Measurements from ENCODE around the gene GOT1.
A peak's percentile ranks its signal among the peaks of the same experiment; 100 is the strongest.

Gene GOT1

GRCh38 chr10:99430451-99431189 is at the start of gene GOT1:
Gene GOT1, minus strand, starts transcription at chr10:99430624. Its CDS starts 59 bp downstream, at chr10:99430565.
- peak; percentile 98 for DNase-seq (ENCODE audit: low spot score)

GRCh38 chr10:99470327-99470726 is 39.9 kb upstream of the GOT1 start:
- DNase-seq (ENCODE audit: low spot score): no peak

DNA sequence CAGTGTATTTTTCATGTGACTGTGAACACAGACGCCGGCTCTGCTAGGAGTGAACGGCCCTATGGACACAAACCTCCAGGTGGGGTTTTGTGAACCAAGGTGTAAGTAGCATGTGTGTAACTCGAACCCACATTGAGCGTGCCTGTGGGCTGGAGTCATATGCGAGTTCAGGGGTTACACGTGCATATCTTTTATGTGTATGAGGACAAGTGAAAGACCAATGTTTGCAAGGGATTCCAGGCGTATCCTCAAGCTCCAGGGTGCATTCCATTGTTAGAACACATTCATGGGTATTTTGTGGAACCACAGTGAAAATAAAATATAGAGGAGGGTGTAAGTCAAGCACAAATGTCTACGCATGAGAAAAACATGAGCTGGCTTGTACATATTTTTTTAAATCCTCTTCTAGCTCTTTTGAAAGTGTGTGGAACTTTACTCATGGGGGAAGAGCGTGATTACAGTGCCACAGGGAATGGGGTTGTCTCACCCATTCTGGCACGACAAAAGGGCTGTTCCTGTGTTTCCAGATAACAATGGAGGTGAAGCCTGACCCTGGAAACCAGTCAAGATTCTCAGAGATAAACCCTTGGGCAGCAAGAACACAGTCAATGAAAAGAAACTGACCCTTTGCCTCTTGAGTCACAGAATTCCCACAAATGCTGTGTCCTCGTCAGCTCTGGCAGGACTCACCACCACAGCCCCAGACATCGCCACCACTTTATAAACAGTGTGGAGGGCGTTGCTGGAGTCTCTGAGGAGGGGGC is 37.0 kb upstream of the GOT1 start:
- DNase-seq (ENCODE audit: low spot score): no peak

GRCh38 chr10:99466632-99467223 is 36.3 kb upstream of the GOT1 start:
- DNase-seq (ENCODE audit: low spot score): no peak

- no peak for DNase-seq (ENCODE audit: low spot score)
These were observed 30.8 kb upstream of the GOT1 start for GRCh38 chr10:99461230-99461629.

- DNase-seq (ENCODE audit: low spot score): no peak
These were observed 29.6 kb upstream of the GOT1 start for GRCh38 chr10:99460070-99460469.

DNA sequence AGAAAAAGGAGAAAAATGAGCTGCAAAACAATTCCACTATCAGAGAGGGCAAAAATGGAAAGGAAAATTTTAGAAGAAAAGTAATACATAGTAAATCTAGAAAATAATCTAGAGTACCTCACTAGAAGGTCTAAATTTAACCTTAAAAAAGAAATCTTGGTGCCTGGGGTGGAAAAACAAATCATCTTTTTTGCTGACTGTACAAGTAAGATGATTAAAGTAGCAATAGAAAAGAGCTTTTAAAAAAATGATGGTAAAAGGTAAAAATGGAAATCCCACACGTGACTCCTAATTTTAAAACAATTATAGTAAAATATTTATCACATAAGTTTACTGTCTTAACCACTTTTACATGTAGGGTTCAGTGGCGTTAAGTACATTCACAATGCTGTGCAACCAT is 28.8 kb upstream of the GOT1 start:
- no peak for DNase-seq (ENCODE audit: low spot score)

DNA sequence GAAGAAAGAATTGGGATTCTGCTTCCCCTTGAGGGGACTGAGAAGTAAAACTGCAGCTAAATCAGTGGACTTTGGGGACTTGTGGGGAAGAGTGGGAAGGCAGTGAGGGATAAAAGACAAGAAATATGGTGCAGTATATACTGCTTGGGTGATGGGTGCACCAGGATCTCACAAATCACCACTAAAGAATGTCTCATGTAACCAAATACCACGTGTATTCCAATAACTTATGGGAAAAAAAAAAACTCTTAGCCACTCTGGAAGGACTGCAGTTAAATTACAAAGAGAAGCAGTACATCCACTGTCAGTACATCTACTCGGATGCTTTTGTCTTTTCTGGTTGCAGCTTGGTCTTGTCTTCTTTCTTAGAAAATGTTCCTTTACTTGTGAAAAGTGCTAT is 27.4 kb upstream of the GOT1 start:
- no peak for DNase-seq (ENCODE audit: low spot score)

- no peak for DNase-seq (ENCODE audit: low spot score)
These were observed 26.5 kb upstream of the GOT1 start for GRCh38 chr10:99456931-99457288.

DNA sequence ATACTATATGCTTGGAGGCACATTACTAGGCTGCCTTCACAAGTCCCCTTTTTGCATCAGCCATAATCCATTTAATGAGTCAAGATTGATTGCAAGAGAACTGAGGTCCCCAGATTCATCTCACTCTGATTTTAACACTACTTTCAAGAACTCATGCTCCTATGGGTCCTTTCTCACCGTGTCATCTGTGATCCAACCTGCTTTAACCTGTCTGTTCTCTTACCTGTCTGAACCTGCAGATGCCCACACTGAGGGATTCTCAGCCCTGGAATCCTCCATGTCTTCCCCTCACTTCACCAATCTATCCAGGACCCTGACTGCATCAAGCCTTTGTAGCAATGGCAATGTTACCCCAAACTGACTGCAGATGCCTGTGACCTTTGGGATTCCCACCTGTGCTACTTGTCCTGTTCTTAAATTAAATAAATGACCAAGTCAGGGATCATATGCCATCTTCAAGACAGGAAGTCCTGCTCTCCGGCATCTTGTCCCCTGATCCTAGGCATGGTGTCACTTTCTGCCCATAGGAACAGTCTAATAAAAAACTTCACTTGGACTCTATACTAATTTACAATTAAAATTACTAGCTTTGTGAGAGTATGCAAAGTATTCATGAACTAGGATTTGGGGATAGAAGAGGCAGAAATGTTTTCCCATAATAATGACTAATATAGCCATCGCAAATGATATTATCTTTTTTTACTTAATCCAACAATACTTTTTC is 25.9 kb upstream of the GOT1 start:
- DNase-seq (ENCODE audit: low spot score): no peak

DNA sequence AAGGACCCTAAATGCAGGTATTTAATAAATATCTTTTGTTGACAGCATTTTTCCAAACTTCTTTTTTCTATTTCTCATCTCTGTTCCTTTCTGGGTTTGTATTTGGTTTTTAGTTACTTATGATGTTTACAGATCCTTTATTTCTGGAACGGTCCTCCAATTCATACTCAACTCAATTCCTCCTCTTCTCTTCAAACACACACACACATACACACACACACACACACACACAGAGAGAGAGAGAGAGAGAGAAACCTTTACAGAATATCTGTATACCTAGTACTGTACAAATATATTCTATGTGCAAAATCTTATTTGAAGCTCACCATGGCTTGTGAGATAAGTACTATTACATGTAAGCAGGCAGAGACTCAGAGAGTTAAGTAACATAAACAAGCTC is 21.6 kb upstream of the GOT1 start:
- DNase-seq (ENCODE audit: low spot score): no peak

- no peak for DNase-seq (ENCODE audit: low spot score)
These were observed 21.0 kb upstream of the GOT1 start for GRCh38 chr10:99451499-99451788.

GRCh38 chr10:99450624-99451498 is 20.4 kb upstream of the GOT1 start:
- DNase-seq (ENCODE audit: low spot score): no peak

- no peak for DNase-seq (ENCODE audit: low spot score)
These were observed 19.7 kb upstream of the GOT1 start for GRCh38 chr10:99450156-99450555.

- no peak for DNase-seq (ENCODE audit: low spot score)
These were observed 18.6 kb upstream of the GOT1 start for GRCh38 chr10:99449023-99449422.

GRCh38 chr10:99444383-99445045 is 14.1 kb upstream of the GOT1 start:
- DNase-seq (ENCODE audit: low spot score): no peak

DNA sequence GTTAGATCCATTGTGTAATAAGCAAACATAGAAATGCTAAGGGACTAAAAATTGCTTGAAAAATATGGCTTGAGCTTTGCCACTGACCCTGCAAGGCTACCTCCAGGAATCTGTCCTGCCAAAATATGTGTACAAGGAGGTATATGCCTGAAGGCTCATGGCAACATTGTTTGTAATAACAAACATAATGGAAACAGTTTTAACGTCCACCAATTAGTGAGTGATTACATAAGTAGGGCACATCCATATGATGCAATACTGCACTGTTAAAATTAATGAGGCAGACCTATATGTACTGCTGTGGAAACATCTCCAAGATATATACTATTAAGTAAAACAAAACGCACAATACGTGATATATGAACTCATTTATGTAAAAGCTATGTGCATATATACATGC is 13.1 kb upstream of the GOT1 start:
- DNase-seq (ENCODE audit: low spot score): no peak

- DNase-seq (ENCODE audit: low spot score): no peak
These were observed 12.0 kb upstream of the GOT1 start for GRCh38 chr10:99442394-99442793.

GRCh38 chr10:99438890-99439289 is 8.5 kb upstream of the GOT1 start:
- no peak for DNase-seq (ENCODE audit: low spot score)

DNA sequence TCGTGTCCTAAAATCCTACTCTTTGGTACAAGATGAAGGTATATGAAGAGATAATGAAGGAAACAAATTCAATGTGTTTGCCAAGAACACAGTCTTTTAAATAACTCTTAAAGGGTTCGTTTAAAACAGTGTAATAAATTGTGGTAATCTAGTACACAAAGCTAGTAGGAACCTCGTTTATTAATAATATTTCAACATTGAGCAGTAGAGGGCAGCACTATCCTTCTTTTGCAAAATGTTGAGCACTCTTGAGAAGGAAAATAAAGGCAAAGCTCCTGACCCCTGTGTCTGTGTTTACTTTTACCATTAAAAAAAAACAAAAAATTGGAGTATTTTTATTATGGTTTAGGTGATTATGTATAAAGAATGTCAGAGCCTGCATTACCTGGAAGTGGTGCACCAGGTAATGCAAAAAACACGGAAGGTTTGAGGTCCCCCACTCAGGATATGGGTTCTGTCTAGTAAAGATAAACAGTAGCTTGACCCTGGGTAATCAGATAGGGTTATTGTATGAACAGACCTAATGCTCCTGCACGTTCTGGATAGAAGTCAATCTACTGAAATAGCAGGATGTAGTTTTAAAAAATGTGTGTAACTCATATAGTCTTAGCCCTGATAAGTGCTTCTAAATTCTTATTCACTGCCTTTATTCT is 5.7 kb upstream of the GOT1 start:
- DNase-seq (ENCODE audit: low spot score): peak; percentile 69
